Adrenal gland (tissue), 5 donors: Measurements from ENCODE around the gene DPM2.

ENCODE experiments used
- POLR2A ChIP-seq, 2 donors: fragments of 450-650 bp; IDR thresholded peaks; one replicate each; pipeline ENCODE4 v1.6.1; 2017; ENCODE audit warnings: antibody characterized with exemption in 2 of 2, mild to moderate bottlenecking in 2 of 2, moderate library complexity in 1 of 2
- TF ChIP-seq, protein P1 (sequence below), 6 experiments: fragments of 450-650 bp in 4 of 6; fragments of 200-600 bp in 2 of 6; sonication (generic) in 1 of 6; IDR thresholded peaks; 1 replicate in 5 of 6; 2 replicates in 1 of 6; pipeline versions ENCODE4 v1.5.1 to v1.8.0; 2016 to 2021; ENCODE audit warnings: antibody characterized with exemption in 6 of 6, mild to moderate bottlenecking in 2 of 6, moderate library complexity in 1 of 6
- donor health status: DM: no; HTN: no; CAD: no.

GRCh38 chr9:127938298-127938690, 640 bp upstream of the DPM2 start:
- TF ChIP-seq, protein P1, sequence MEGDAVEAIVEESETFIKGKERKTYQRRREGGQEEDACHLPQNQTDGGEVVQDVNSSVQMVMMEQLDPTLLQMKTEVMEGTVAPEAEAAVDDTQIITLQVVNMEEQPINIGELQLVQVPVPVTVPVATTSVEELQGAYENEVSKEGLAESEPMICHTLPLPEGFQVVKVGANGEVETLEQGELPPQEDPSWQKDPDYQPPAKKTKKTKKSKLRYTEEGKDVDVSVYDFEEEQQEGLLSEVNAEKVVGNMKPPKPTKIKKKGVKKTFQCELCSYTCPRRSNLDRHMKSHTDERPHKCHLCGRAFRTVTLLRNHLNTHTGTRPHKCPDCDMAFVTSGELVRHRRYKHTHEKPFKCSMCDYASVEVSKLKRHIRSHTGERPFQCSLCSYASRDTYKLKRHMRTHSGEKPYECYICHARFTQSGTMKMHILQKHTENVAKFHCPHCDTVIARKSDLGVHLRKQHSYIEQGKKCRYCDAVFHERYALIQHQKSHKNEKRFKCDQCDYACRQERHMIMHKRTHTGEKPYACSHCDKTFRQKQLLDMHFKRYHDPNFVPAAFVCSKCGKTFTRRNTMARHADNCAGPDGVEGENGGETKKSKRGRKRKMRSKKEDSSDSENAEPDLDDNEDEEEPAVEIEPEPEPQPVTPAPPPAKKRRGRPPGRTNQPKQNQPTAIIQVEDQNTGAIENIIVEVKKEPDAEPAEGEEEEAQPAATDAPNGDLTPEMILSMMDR (IDR thresholded peaks at IDR 0.05) = no peak
- TF ChIP-seq POLR2A (IDR thresholded peaks at IDR 0.05) = no peak
